Measurements from ENCODE around the gene HOXC10. TPM values are rescaled to one million over a fixed set of nuclear protein-coding genes. Genes with fewer than 3 reads are reported as not detected.
A peak's percentile ranks its signal among the peaks of the same experiment; 100 is the strongest.

The HOXC10 gene
- total RNA-seq, 6 experiments from 2014 or later: 0.33 to 1.4 (median 1.3) TPM; not detected in 1

- no peak overlapping the region for H3K4me3 Mint-ChIP-seq
- H3K27me3 Mint-ChIP-seq (ENCODE audit: insufficient read depth): peaks cover 63% of the 10 kb centered on the region
- no peaks in the 10 kb centered on the region for H3K36me3 Mint-ChIP-seq (ENCODE audit: low read depth)
- no peak for TF ChIP-seq CTCF (IDR thresholded peaks at IDR 0.05)
- no peak overlapping the region for H3K27ac Mint-ChIP-seq
- H3K4me1 Mint-ChIP-seq (ENCODE audit: low read depth): peaks cover 9% of the 10 kb centered on the region; the same call in 1 of the 2 replicates
- no peak for DNase-seq
- H3K9me3 Mint-ChIP-seq: peaks cover 5% of the 10 kb centered on the region; the same call in 1 of the 2 replicates
Measured at GRCh38 chr12:54032086-54032619, 47.2 kb downstream of the HOXC10 start.

GRCh38 chr12:54032627-54033100 lies 47.7 kb downstream of the HOXC10 start, which contains the start of gene HOXC5:
Gene HOXC5, plus strand, starts transcription at chr12:54033050. Its CDS starts 73 bp downstream, at chr12:54033123.
- peak within 1 kb of the TSS; percentile 80 for H3K4me3 Mint-ChIP-seq
- H3K4me1 Mint-ChIP-seq (ENCODE audit: low read depth): peaks cover 9% of the 10 kb centered on the region; the same call in 1 of the 2 replicates
- H3K27me3 Mint-ChIP-seq (ENCODE audit: insufficient read depth): peaks cover 59% of the 10 kb centered on the region
- no peak within 1 kb of the TSS for H3K27ac Mint-ChIP-seq
- peaks cover 5% of the 10 kb centered on the region; the same call in 1 of the 2 replicates for H3K9me3 Mint-ChIP-seq
- H3K36me3 Mint-ChIP-seq (ENCODE audit: low read depth): no peaks in the 10 kb centered on the region
- DNase-seq: peak; percentile 28
- peak; percentile 99 for TF ChIP-seq CTCF (IDR thresholded peaks at IDR 0.05)

GRCh38 chr12:54033106-54033979 lies 48.4 kb downstream of the HOXC10 start:
- peaks cover 60% of the 10 kb centered on the region for H3K27me3 Mint-ChIP-seq (ENCODE audit: insufficient read depth)
- peaks cover 9% of the 10 kb centered on the region; the same call in 1 of the 2 replicates for H3K4me1 Mint-ChIP-seq (ENCODE audit: low read depth)
- peaks cover 5% of the 10 kb centered on the region; the same call in 1 of the 2 replicates for H3K9me3 Mint-ChIP-seq
- H3K36me3 Mint-ChIP-seq (ENCODE audit: low read depth): no peaks in the 10 kb centered on the region
- no peak for TF ChIP-seq CTCF (IDR thresholded peaks at IDR 0.05)
- peak overlapping the region; percentile 80 for H3K4me3 Mint-ChIP-seq
- H3K27ac Mint-ChIP-seq: no peak overlapping the region
- DNase-seq: no peak

- no peaks in the 10 kb centered on the region for H3K36me3 Mint-ChIP-seq (ENCODE audit: low read depth)
- no peak overlapping the region for H3K4me3 Mint-ChIP-seq
- H3K27ac Mint-ChIP-seq: no peak overlapping the region
- H3K4me1 Mint-ChIP-seq (ENCODE audit: low read depth): peaks cover 9% of the 10 kb centered on the region; the same call in 1 of the 2 replicates
- peaks cover 64% of the 10 kb centered on the region for H3K27me3 Mint-ChIP-seq (ENCODE audit: insufficient read depth)
- TF ChIP-seq CTCF (IDR thresholded peaks at IDR 0.05): no peak
- no peak for DNase-seq
- H3K9me3 Mint-ChIP-seq: peaks cover 5% of the 10 kb centered on the region; the same call in 1 of the 2 replicates
Measured at GRCh38 chr12:54033980-54034784, 49.2 kb downstream of the HOXC10 start.

- H3K4me3 Mint-ChIP-seq: no peak overlapping the region
- H3K27me3 Mint-ChIP-seq (ENCODE audit: insufficient read depth): peaks cover 65% of the 10 kb centered on the region
- H3K4me1 Mint-ChIP-seq (ENCODE audit: low read depth): peaks cover 9% of the 10 kb centered on the region; the same call in 1 of the 2 replicates
- no peak for DNase-seq
- no peak overlapping the region for H3K27ac Mint-ChIP-seq
- H3K9me3 Mint-ChIP-seq: peaks cover 5% of the 10 kb centered on the region; the same call in 1 of the 2 replicates
- H3K36me3 Mint-ChIP-seq (ENCODE audit: low read depth): no peaks in the 10 kb centered on the region
- no peak for TF ChIP-seq CTCF (IDR thresholded peaks at IDR 0.05)
Measured at GRCh38 chr12:54034785-54035310, 49.9 kb downstream of the HOXC10 start.

All from HFFc6 (cell line).